Small intestine (tissue), 7 donors: ENCODE results near the gene HOXA5. TPM values are rescaled to one million over a fixed set of nuclear protein-coding genes. Genes with fewer than 3 reads are reported as not detected.
A peak's percentile ranks its signal among the peaks of the same experiment; 100 is the strongest.

Experiments used
- DNase-seq, 2 donors: peaks; one replicate each; pipeline versions ENCODE4 v3.0.0 to v3.0.0-alpha.2; 2013
- FAIRE-seq: peaks from 2 replicates; lab custom pipeline; 2012; peaks lifted over from hg19 to GRCh38; lab: Jason Lieb, UNC
- H3K27ac ChIP-seq, 3 donors: one replicate each; pipeline ENCODE4 v1.5.1; 2013; ENCODE audit warnings: low read length in 2 of 3, mild to moderate bottlenecking in 2 of 3, control low read depth in 1 of 3, inconsistent platforms in 1 of 3, low read depth in 1 of 3, moderate library complexity in 1 of 3
- H3K27me3 ChIP-seq, 3 donors: one replicate each; pipeline ENCODE4 v1.6.1; 2013; ENCODE audit warnings: low read length in 3 of 3, inconsistent platforms in 1 of 3; ENCODE audit not compliant: control insufficient read depth in 3 of 3, insufficient read depth in 3 of 3
- H3K36me3 ChIP-seq, 3 donors: one replicate each; pipeline ENCODE4 v1.6.1; 2013; ENCODE audit warnings: low read length in 3 of 3, inconsistent platforms in 1 of 3, low read depth in 1 of 3, mild to moderate bottlenecking in 1 of 3, moderate library complexity in 1 of 3; ENCODE audit not compliant: control insufficient read depth in 3 of 3, insufficient read depth in 2 of 3
- H3K4me1 ChIP-seq, 3 donors: one replicate each; pipeline ENCODE4 v1.6.1; 2013; ENCODE audit warnings: low read length in 2 of 3, inconsistent platforms in 1 of 3, low read depth in 1 of 3, mild to moderate bottlenecking in 1 of 3, moderate library complexity in 1 of 3; ENCODE audit not compliant: control insufficient read depth in 3 of 3, insufficient read depth in 2 of 3
- H3K4me3 ChIP-seq, 3 donors: one replicate each; pipeline ENCODE4 v1.5.1; 2013; ENCODE audit warnings: low read length in 3 of 3, control low read depth in 1 of 3, inconsistent platforms in 1 of 3, low read depth in 1 of 3, mild to moderate bottlenecking in 1 of 3, moderate library complexity in 1 of 3
- H3K9me3 ChIP-seq, 2 donors: one replicate each; pipeline ENCODE4 v1.6.1; 2013; ENCODE audit warnings: low read depth in 1 of 2, low read length in 1 of 2; ENCODE audit not compliant: control insufficient read depth in 2 of 2, insufficient read depth in 1 of 2
- WGBS, 3 donors: extraction: QIAGEN DNeasy Blood & Tissue Kit; methylation state at CpG; one replicate each; pipeline ENCODE4 v1.1.7; 2013; 5-methylcytosine and 5-hydroxymethylcytosine counted together
- polyA plus RNA-seq, 4 donors: library from polyadenylated mRNA; stranded (reverse) in 3 of 4; unstranded in 1 of 4; fragments of 200-250 nt in 3 of 4; fragments of 120-200 nt in 1 of 4; gene quantifications; one replicate each; pipeline versions ENCODE4 v1.2.1 to v1.2.3, GENCODE V29; 2013
- donor health status: healthy with polysubstance abuse.
- donor health status: control.
- donor health status: control.
- donor health status: Bipolar disorder and iron deficiency.
- donor health status: healthy.

Gene HOXA5
- polyA plus RNA-seq, 4 donors, result 0.45 to 44.0 (median 5.1) TPM

DNA sequence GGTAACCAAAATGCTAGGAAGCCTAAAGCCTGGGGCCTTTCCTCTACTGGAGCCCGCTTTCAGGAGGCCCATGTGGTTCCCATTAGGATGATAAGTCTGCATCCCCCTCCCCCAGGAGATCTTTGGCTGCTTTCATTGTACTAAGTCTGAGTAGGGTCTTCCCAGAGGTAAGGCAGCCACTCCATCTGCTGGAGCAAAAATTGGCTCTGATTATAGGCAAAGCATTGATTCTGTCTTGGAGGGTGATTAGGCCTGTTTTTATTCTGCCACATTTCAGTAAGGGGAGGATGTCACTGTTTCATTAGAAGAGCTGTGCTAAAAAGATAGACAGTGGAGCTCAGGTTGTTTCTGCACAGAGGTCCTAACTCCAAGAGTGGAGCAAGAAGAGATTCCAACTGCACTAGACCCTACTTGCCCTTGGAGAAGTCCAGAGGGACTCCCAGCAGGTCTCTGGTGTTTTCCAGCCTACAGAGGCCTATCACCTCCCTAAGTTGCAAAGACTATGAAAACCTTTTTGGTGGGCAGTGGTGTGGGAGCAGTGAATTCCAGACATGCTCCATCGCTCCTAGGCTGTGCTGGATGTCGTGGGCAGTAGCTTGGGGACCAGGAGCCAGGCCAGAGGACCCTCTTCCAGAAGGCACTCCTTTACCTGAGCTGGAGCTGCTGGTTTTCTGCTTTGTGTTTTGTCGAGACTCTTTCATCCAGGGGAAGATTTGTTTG is 33.9 kb downstream of the HOXA5 start:
- peaks cover 0 to 72% (median 2%) of the 10 kb centered on the region in 3 donors for H3K27me3 ChIP-seq
- WGBS, 3 donors, result 78 to 88% (median 81%) methylated on average over 4 of the region's 4 CpGs
- DNase-seq (no peak), FAIRE-seq (no peak)
- peak overlapping the region in 2 of 3 donors; percentile 73 to 96 for H3K27ac ChIP-seq
- H3K4me3 ChIP-seq, result no peak overlapping the region
- H3K9me3 ChIP-seq, result no peaks in the 10 kb centered on the region
- peaks cover 0 to 30% (median 0%) of the 10 kb centered on the region in 3 donors for H3K36me3 ChIP-seq
- peaks cover 0 to 37% (median 3%) of the 10 kb centered on the region in 3 donors for H3K4me1 ChIP-seq

DNA sequence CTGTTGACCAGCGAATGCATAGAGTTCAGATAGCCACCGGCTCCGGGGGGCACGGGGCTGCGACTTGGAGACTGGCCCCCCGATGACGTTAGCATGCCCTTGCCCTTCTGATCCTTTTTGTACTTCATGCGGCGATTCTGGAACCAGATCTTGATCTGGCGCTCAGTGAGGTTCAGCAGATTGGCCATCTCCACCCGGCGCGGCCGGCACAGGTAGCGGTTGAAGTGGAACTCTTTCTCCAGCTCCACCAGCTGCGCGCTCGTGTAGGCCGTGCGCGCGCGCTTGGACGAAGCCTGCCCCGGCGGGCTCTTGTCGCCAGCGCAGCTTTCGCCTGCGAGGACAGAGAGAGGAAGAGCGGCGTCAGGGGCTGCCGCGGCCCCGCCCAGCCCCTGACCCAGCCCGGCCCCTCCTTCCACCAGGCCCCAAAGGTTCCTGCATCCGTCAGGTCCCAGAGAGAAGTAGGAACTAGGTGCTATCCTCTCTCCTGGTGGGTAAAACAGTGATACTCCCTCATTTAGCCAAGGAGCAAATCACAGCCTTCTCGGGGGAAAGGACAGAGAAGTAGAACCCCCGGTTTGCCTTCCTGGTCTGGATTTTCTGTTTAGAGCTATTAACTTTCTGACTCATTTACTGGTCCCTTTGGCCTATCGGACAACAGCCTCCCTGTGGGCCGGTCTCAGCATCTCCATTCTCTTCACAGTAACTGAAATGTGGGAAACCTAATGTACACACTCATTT is 34.9 kb downstream of the HOXA5 start:
- H3K36me3 ChIP-seq, result peaks cover 0 to 30% (median 0%) of the 10 kb centered on the region in 3 donors
- FAIRE-seq (no peak), DNase-seq (peak in 1 of 2 donors; percentile 63)
- peak overlapping the region in 2 of 3 donors; percentile 73 to 96 for H3K27ac ChIP-seq
- no peaks in the 10 kb centered on the region for H3K9me3 ChIP-seq
- WGBS, 3 donors, result 49 to 85% (median 66%) methylated on average over 38 to 41 of the region's 41 CpGs
- H3K4me1 ChIP-seq, result peaks cover 0 to 34% (median 3%) of the 10 kb centered on the region in 3 donors
- peak overlapping the region in 1 of 3 donors; percentile 27 for H3K4me3 ChIP-seq
- peaks cover 0 to 76% (median 2%) of the 10 kb centered on the region in 3 donors for H3K27me3 ChIP-seq

DNA sequence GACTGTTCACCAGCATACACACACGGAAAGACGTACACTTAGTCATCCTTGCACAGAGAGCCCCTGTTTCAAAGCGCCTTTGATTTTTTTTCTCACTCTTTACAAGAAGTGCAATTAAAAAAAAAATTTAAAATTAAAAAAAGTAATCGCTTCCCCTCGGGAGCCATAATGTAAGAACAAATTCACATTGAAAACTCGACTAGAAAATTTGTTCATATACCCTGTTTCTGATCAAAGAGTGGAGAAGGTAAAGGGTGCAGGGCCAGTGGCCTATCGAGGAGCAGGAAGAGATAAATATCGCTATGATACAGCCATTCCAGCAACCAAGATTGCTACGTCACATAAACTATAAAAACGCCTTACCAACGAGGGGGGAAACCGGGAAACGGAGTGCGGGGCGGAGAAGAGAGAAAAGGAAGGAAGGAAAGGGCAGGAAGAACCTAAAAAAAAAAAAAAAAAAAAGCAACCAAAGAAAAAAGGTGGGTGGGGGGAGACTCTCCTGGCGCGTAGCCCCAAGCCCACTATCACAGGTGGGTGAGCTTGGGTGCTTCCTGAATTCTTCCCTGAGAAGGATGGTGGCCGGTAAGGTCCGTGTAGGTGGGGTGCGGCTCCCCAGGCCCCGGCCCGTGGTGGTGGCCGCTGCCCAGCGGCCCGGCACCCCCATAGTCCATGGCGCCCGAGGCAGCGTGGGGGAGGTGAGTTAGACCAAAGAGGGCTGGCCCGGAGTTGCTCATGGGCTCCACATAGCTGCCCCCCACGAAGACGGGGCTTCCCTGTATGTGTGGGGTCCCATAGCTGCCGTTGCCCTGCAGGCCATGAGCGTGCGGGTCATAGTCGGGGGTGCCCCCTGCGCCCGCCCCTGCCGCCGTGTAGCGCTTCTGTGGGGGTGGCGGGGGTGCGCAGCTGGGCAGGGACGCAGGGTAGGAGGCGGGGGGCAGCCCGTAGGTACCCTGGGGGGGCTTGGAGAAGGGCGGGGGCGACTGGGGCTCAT is 35.8 kb downstream of the HOXA5 start:
- H3K36me3 ChIP-seq, result peaks cover 0 to 30% (median 0%) of the 10 kb centered on the region in 3 donors
- peaks cover 0 to 79% (median 9%) of the 10 kb centered on the region in 3 donors for H3K27me3 ChIP-seq
- WGBS, 3 donors, result 56 to 84% (median 74%) methylated on average over 46 to 47 of the region's 47 CpGs
- H3K9me3 ChIP-seq, result no peaks in the 10 kb centered on the region
- peak overlapping the region; percentile 9 to 96 (median 73) for H3K27ac ChIP-seq
- DNase-seq, result peak in 1 of 2 donors; percentile 32
- peaks cover 0 to 31% (median 3%) of the 10 kb centered on the region in 3 donors for H3K4me1 ChIP-seq
- FAIRE-seq, result no peak
- H3K4me3 ChIP-seq, result peak overlapping the region in 1 of 3 donors; percentile 27

DNA sequence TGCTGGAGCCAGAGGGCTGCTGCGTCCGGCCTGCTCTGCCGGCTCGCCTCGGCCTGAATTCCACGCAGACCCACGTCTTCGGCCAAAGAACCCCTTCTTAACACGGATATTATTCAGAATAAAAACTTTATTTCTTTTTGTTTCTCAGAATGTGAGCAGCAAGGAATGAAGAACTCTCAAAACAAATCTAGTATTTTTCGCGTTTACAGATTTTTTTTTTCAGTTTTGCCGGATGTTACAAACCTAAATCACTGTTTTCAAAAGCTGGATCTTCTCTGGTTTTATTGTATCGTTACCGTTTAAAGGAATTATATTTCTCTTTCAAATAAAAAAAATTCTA is 36.6 kb downstream of the HOXA5 start:
- Histone ChIP-seq H3K4me1 (peaks cover 0 to 31% (median 3%) of the 10 kb centered on the region in 3 donors), H3K27me3 (peaks cover under 1 to 86% (median 11%) of the 10 kb centered on the region in 3 donors)
- 55 to 81% (median 69%) methylated on average over 14 of the region's 14 CpGs for WGBS, 3 donors

DNA sequence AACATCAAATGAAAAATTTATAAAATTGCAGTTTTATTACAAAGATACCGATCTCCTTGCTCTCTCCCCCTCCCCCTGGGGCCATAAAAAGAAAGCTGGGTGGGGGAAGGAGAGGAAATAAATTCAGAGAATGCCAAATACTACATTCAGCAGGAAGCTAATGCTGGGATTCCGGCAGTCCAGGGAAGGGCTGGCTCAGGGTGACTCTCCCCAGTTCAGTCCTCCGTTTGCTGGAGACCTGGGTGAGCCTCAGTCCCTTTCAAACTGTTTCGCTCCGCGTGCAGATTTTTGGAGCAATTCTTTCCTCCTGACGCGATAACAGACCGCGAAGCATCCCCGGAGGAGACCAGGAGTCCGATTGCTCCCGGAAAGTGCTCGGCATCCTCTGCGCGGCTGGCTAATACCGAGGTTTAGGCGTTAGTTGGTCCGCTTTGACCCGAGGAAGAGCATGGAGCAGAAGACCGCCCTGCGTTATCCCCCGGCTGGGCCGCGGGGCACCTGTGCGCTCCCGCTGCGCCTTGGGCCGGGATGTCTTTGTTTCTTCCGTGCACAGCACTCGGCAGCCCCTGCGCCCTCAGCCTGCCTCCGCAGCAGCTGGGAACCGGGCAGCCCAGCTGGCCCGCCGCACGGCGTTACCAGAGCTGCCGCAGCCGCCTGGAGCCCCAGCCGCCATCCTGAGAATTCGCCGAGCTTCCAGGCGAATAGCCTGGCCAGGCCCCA is 37.1 kb downstream of the HOXA5 start:
- no peaks in the 10 kb centered on the region for H3K9me3 ChIP-seq
- H3K36me3 ChIP-seq, result peaks cover 0 to 30% (median 0%) of the 10 kb centered on the region in 3 donors
- no peak for FAIRE-seq
- 48 to 77% (median 72%) methylated on average over 44 of the region's 44 CpGs for WGBS, 3 donors
- peaks cover 0 to 31% (median 3%) of the 10 kb centered on the region in 3 donors for H3K4me1 ChIP-seq
- peak in 1 of 2 donors; percentile 41 for DNase-seq
- H3K27ac ChIP-seq, result peak overlapping the region in 2 of 3 donors; percentile 73 to 89
- peaks cover 5 to 90% (median 11%) of the 10 kb centered on the region in 3 donors for H3K27me3 ChIP-seq
- peak overlapping the region in 1 of 3 donors; percentile 20 for H3K4me3 ChIP-seq

More for the DNA sequence above, 36.6 kb downstream of the HOXA5 start:
- no peak for FAIRE-seq
- H3K36me3 ChIP-seq, result peaks cover 0 to 30% (median 0%) of the 10 kb centered on the region in 3 donors
- H3K9me3 ChIP-seq, result no peaks in the 10 kb centered on the region
- peak overlapping the region in 1 of 3 donors; percentile 20 for H3K4me3 ChIP-seq
- H3K27ac ChIP-seq, result peak overlapping the region in 2 of 3 donors; percentile 73 to 89
- DNase-seq, result no peak

DNA sequence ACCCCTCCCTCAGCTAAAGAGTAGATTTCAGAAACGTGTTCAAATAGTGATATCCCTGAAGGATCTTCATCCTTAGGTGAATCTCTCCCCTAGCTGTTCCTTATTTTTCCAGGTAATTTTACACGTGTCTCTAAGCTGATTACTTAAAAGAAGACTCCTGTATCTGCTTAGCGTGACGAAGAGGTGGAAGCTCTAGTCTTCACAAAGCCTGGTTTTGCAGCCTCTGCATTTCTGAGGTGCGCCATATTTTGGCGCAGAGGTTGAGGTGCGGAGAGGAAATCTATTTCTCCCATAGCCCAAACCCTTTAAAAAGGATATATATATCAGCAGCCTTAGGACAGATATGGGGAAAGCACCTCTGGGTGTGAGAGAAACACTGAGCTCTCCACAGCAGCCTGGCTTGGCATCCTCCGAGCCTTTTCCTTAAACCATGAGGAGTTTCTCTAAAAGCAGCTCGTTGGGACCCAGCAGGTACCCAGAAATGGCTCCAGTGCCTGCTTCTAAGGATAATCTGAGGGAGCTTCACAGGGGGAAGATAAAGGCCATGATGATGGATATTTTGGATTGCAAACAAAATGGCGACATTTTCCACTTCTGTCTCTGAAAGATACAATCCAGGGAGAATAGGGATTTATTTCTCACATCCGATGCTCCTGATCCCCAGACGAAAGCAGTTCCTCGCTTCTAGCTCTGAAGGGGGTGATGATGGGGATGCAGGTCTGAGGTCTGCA is 38.0 kb downstream of the HOXA5 start:
- H3K36me3 ChIP-seq, result peaks cover 0 to 33% (median 0%) of the 10 kb centered on the region in 3 donors
- FAIRE-seq (no peak), DNase-seq (peak in 1 of 2 donors; percentile 21)
- H3K4me3 ChIP-seq, result peak overlapping the region in 1 of 3 donors; percentile 20
- H3K27me3 ChIP-seq, result peaks cover 5 to 90% (median 11%) of the 10 kb centered on the region in 3 donors
- peaks cover 2 to 24% (median 3%) of the 10 kb centered on the region in 3 donors for H3K4me1 ChIP-seq
- peak overlapping the region in 2 of 3 donors; percentile 73 to 89 for H3K27ac ChIP-seq
- WGBS, 3 donors, result 73 to 77% (median 75%) methylated on average over 13 of the region's 13 CpGs
- no peaks in the 10 kb centered on the region for H3K9me3 ChIP-seq
